Spleen (tissue), 11 donors: ENCODE results near the gene KCNS1. TPM values are rescaled to one million over a fixed set of nuclear protein-coding genes. Genes with fewer than 3 reads are reported as not detected.

Source experiments
- DNase-seq: peaks from one replicate; pipeline ENCODE4 v3.0.0-alpha.2; 2020
- H3K27ac ChIP-seq, 8 donors: fragments of 200-600 bp; sonication (generic) in 7 of 8; 1 replicate in 4 of 8; 2 replicates in 4 of 8; pipeline versions ENCODE4 v1.5.0 to v1.8.0; 2016 to 2021; ENCODE audit warnings: inconsistent platforms in 4 of 8, mild to moderate bottlenecking in 4 of 8, moderate library complexity in 1 of 8
- H3K27me3 ChIP-seq, 7 donors: fragments of 200-600 bp; sonication (generic) in 6 of 7; replicated peaks in 1 of 7; 1 replicate in 4 of 7; 2 replicates in 3 of 7; pipeline versions ENCODE4 v1.5.0 to v1.8.0; 2016 to 2021; ENCODE audit warnings: inconsistent platforms in 3 of 7, mild to moderate bottlenecking in 1 of 7
- H3K36me3 ChIP-seq, 6 donors: fragments of 200-600 bp; sonication (generic) in 5 of 6; 1 replicate in 4 of 6; 2 replicates in 2 of 6; pipeline versions ENCODE4 v1.5.0 to v1.8.0; 2016 to 2021; ENCODE audit warnings: inconsistent platforms in 2 of 6
- H3K4me1 ChIP-seq, 6 donors: fragments of 200-600 bp; sonication (generic) in 5 of 6; 1 replicate in 3 of 6; 2 replicates in 3 of 6; pipeline versions ENCODE4 v1.5.0 to v1.8.0; 2016 to 2021; ENCODE audit warnings: inconsistent platforms in 3 of 6
- H3K4me3 ChIP-seq, 8 donors: fragments of 200-600 bp; sonication (generic) in 7 of 8; 1 replicate in 4 of 8; 2 replicates in 4 of 8; pipeline versions ENCODE4 v1.5.0 to v1.8.0; 2016 to 2021; ENCODE audit warnings: inconsistent platforms in 4 of 8, mild to moderate bottlenecking in 4 of 8, moderate library complexity in 2 of 8
- H3K9me3 ChIP-seq, 8 donors: fragments of 200-600 bp; sonication (generic) in 7 of 8; 1 replicate in 4 of 8; 2 replicates in 4 of 8; pipeline versions ENCODE4 v1.5.0 to v1.8.0; 2016 to 2021; ENCODE audit warnings: inconsistent platforms in 4 of 8
- POLR2A ChIP-seq, 3 donors: fragments of 450-650 bp; IDR thresholded peaks; one replicate each; pipeline ENCODE4 v1.5.1; 2017; ENCODE audit warnings: antibody characterized with exemption in 3 of 3, mild to moderate bottlenecking in 1 of 3
- POLR2AphosphoS5 ChIP-seq, 3 donors: sonication (generic); formaldehyde crosslinking; IDR thresholded peaks; one replicate each; pipeline ENCODE4 v1.5.1; 2017; ENCODE audit warnings: antibody characterized with exemption in 3 of 3
- WGBS, 5 donors: extraction: QIAGEN DNeasy Blood & Tissue Kit in 3 of 5; methylation state at CpG; one replicate each; pipeline versions ENCODE4 v1.1.5 to v1.1.7; 2013 to 2018; 5-methylcytosine and 5-hydroxymethylcytosine counted together
- intact Hi-C: fragments of 100-400 bp; cut with DNase I; formaldehyde crosslinking; loops from one replicate; pipeline ENCODE4 v1.15.0; 2023; ENCODE audit warnings: low total_unique reads
- polyA plus RNA-seq, 3 donors: library from polyadenylated mRNA; stranded (reverse); fragments of 200-250 nt; gene quantifications; one replicate each; pipeline ENCODE4 v1.2.1, GENCODE V29; 2013
- total RNA-seq, 7 donors: library from RNA; depleted of rRNA in 3 of 7; stranded (reverse); fragments of >200 nt in 3 of 7; fragmentation: NEBNext Ultra II Directional in 4 of 7; extraction: Animal tissue kit (Norgen Biotek cat#: 25700) in 4 of 7; gene quantifications; one replicate each; pipeline versions ENCODE4 v1.1.0 to v1.2.1, GENCODE V29; 2016 to 2021
- TF ChIP-seq, protein P1 (sequence below), 11 experiments: fragments of 200-600 bp in 7 of 11; fragments of 450-650 bp in 4 of 11; sonication (generic) in 4 of 11; IDR thresholded peaks in 8 of 11; conservative IDR thresholded peaks in 3 of 11; 1 replicate in 7 of 11; 2 replicates in 4 of 11; pipeline versions ENCODE4 v1.4.0 to v1.8.0; 2016 to 2021; ENCODE audit warnings: antibody characterized with exemption in 11 of 11, inconsistent platforms in 4 of 11, mild to moderate bottlenecking in 1 of 11
- donor health status: healthy with polysubstance abuse.
- donor health status: DM: no; HTN: no; CAD: no; lungs with moderate emphysema.
- donor health status: DM: no; HTN: no; CAD: no.
- donor health status: Bipolar disorder and iron deficiency.
- donor health status: healthy.
- donor health status: DM: no; HTN: no; CAD: no.
- donor health status: DM: yes; HTN: yes; CAD: no.

KCNS1 gene
- total and polyA plus RNA-seq, 10 donors: 0.05 to 0.06 TPM; not detected in 8

DNA sequence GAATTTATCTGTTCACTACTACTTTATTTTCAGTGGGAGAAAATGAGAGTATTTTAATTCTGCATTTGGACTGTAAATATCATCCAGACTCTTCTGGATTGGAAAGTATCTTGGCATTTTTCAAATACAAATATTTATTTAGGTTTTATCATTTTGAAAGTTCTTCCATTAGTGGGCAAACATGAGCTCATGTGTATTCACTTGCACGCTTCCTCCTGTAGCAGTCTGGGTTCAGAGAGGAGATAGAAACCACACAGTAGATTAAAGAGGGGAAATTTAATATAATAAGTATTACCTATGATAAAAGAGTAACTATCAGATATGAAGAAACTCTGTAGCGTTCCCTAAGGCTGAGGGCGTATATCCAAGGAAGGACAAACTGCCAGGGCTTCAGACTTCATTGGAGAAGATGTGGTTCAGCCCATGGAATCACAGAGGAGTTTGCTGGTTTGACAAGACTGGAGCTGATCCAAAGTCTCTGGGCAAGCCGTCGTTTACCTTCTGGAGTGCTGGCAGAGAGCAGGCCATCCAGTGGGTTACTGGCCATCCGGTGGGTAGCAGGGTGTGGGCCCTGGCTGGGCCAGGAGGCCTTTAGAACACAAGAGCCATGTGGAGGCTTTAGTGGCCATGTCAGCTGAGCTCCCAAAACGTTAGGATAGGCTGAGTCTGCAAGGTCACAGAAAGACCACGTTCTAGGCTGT lies 44.3 kb downstream of the KCNS1 start:
- TF ChIP-seq POLR2AphosphoS5 (IDR thresholded peaks at IDR 0.05) (peak in 1 of 3 donors; percentile 29), POLR2A (IDR thresholded peaks at IDR 0.05) (no peak)
- TF ChIP-seq, protein P1, sequence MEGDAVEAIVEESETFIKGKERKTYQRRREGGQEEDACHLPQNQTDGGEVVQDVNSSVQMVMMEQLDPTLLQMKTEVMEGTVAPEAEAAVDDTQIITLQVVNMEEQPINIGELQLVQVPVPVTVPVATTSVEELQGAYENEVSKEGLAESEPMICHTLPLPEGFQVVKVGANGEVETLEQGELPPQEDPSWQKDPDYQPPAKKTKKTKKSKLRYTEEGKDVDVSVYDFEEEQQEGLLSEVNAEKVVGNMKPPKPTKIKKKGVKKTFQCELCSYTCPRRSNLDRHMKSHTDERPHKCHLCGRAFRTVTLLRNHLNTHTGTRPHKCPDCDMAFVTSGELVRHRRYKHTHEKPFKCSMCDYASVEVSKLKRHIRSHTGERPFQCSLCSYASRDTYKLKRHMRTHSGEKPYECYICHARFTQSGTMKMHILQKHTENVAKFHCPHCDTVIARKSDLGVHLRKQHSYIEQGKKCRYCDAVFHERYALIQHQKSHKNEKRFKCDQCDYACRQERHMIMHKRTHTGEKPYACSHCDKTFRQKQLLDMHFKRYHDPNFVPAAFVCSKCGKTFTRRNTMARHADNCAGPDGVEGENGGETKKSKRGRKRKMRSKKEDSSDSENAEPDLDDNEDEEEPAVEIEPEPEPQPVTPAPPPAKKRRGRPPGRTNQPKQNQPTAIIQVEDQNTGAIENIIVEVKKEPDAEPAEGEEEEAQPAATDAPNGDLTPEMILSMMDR (IDR thresholded peaks at IDR 0.05 in 8 of 11, conservative IDR thresholded peaks at IDR 0.05 in 3 of 11): no peak
- Histone ChIP-seq H3K4me1 (peaks cover 12 to 83% (median 37%) of the 10 kb centered on the region in 6 donors), H3K36me3 (peaks cover 0 to 88% (median 24%) of the 10 kb centered on the region in 6 donors), H3K9me3 (no peaks in the 10 kb centered on the region), H3K4me3 (no peak overlapping the region), H3K27me3 (no peaks in the 10 kb centered on the region), H3K27ac (no peak overlapping the region)
- no peak for DNase-seq
- intact Hi-C loops: no loop called here
- 81 to 93% (median 89%) methylated on average over 7 to 8 of the region's 8 CpGs for WGBS, 5 donors

DNA sequence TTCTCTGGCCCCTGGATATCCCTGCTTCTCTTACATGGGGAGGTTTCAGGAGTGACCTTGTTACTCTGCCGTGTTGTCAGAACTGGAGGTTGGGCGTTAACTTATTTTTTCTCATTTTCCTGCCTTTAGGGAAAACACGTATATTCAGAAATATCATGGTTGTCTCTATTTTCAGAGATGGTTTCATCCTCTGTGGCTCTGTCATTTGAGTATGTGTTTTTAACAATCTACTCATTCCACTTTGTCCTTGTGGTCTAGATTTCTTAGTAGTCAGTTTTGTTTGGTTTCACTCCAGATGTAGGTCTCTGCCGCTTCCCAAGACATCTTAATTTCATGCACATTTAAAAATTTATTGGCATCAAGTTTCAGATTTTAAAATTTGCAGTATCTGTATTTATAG lies 45.9 kb downstream of the KCNS1 start:
- WGBS, 5 donors: 68 to 86% (median 74%) methylated on average over 4 of the region's 4 CpGs
- TF ChIP-seq, protein P1 (IDR thresholded peaks at IDR 0.05 in 8 of 11, conservative IDR thresholded peaks at IDR 0.05 in 3 of 11): no peak
- TF ChIP-seq POLR2AphosphoS5 (IDR thresholded peaks at IDR 0.05) (no peak), POLR2A (IDR thresholded peaks at IDR 0.05) (no peak)
- H3K9me3 ChIP-seq: no peaks in the 10 kb centered on the region
- H3K27ac ChIP-seq: no peak overlapping the region
- peaks cover 26 to 91% (median 53%) of the 10 kb centered on the region in 6 donors for H3K4me1 ChIP-seq
- peaks cover 0 to 78% (median 22%) of the 10 kb centered on the region in 6 donors for H3K36me3 ChIP-seq
- intact Hi-C loops: no loop called here
- no peak overlapping the region for H3K4me3 ChIP-seq
- no peak for DNase-seq
- no peaks in the 10 kb centered on the region for H3K27me3 ChIP-seq

DNA sequence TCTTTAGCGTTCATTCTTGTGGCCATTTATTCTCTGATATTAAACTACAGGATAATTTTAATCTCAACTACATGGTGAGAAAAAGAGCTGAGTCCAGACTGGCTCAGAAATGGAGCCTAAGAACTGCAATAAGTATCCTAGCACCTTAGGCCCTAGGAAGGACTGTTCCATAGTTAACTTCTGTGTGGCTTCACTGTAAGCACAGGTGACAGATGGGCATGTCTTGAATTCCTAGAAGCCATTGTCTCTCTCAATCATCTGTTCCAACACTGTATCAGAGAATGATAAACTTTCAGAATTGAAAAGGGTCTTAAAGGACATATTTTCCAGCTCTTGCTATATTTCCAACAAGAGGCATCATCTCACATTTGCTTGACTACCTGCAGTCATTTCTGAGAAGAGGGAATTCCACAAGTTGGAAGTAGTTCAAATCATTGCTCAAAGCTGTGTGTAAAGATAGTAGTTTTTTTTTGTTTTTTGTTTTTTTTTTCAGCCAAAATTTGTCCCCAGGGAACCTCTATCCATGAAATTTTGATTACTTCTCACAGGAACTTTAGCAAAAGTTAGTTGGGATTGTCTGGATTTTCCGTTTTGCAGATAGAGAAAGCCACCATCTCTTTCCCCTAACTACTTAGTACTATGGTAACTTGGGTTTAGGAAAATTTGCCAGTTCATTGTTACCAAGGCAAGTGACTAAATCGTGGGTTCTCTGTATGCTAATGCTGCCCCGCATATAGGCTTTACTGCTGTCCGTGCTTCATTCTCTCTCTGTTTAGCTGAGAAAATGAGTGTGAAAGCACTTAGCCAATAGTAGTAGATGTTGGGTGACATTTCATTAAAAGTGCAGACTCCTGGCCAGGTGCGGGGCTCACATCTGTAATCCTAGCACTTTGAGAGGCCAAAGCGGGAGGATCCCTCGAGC lies 47.2 kb downstream of the KCNS1 start:
- peak overlapping the region in 5 of 8 donors; percentile 7 to 78 (median 39) for H3K27ac ChIP-seq
- no peak for DNase-seq
- WGBS, 5 donors: 81 to 93% (median 88%) methylated on average over 8 of the region's 8 CpGs
- peaks cover 37 to 97% (median 63%) of the 10 kb centered on the region in 6 donors for H3K4me1 ChIP-seq
- H3K36me3 ChIP-seq: peaks cover 0 to 74% (median 22%) of the 10 kb centered on the region in 6 donors
- TF ChIP-seq, protein P1 (IDR thresholded peaks at IDR 0.05 in 8 of 11, conservative IDR thresholded peaks at IDR 0.05 in 3 of 11): no peak
- TF ChIP-seq POLR2AphosphoS5 (IDR thresholded peaks at IDR 0.05): no peak
- no peak for TF ChIP-seq POLR2A (IDR thresholded peaks at IDR 0.05)
- H3K27me3 ChIP-seq: no peaks in the 10 kb centered on the region
- no peaks in the 10 kb centered on the region for H3K9me3 ChIP-seq
- no peak overlapping the region for H3K4me3 ChIP-seq
- intact Hi-C loops: no loop called here
